ENCODE measurements around the gene RAB1A. TPM values are rescaled to one million over a fixed set of nuclear protein-coding genes. Genes with fewer than 3 reads are reported as not detected.
A peak's percentile ranks its signal among the peaks of the same experiment; 100 is the strongest.

The RAB1A gene
- total and polyA plus RNA-seq, 9 of the 15 experiments (the other 6 are each of a cell fraction or from before 2014, with no cell fraction given) = 43.8 to 163 (median 67.7) TPM

DNA sequence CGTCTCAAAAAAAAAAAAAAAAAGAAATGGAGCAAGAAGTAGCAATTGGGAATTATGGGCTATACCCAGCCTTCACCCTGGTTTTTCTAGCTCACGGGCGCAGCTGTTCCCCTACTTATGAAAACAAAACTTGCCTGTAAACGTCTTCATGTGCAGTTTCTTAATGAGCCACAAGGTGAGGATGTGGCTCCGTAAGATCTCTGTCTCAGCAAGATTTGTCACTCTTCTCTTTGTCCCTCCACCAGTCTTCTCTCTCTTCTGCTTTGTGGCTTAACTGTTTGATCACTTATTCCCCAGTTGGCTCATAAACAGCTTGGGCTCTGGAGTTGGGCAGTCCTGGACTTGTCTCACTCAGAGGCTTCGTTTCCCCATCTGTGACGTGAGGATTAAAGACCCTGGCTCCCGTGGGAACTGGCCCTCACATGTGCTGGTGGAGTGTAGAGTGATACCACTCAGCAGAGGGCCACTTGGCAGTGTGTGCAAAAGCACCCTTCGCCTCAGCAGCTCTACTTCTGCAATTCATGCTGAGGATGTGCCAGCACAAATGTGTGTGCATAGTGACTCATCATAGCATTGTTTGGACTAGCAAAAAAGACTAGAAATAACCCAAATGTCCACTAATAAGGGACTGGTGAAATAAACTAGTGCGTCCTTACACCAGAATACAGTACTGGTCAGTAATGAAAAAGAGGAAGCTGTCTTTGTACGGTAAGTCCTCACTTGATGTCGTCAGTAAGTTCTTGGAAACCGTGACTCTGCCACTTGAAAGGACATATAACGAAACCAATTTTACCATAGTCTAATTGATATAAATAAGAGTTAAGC, 65.0 kb downstream of the RAB1A start (continued):
- no peak for TF ChIP-seq PTBP1 (IDR thresholded peaks at IDR 0.05; ENCODE audit: low read depth, low read length)
- no peak for TF ChIP-seq NFXL1 (CRISPR knock-in tag; IDR thresholded peaks at IDR 0.05)
- no peak for TF ChIP-seq ZNF24 (IDR thresholded peaks at IDR 0.05)
- no peak for TF ChIP-seq MED1 (CRISPR knock-in tag; IDR thresholded peaks at IDR 0.05; ENCODE audit: borderline replicate concordance)
- no peak for TF ChIP-seq HMG20A (CRISPR knock-in tag; conservative IDR thresholded peaks at IDR 0.05)
- TF ChIP-seq ZNF324 (CRISPR knock-in tag; IDR thresholded peaks at IDR 0.05) = no peak
- TF ChIP-seq PCBP2 (IDR thresholded peaks at IDR 0.05; ENCODE audit: low read depth, low read length, poor library complexity, severe bottlenecking) = no peak
- TF ChIP-seq, protein P1, sequence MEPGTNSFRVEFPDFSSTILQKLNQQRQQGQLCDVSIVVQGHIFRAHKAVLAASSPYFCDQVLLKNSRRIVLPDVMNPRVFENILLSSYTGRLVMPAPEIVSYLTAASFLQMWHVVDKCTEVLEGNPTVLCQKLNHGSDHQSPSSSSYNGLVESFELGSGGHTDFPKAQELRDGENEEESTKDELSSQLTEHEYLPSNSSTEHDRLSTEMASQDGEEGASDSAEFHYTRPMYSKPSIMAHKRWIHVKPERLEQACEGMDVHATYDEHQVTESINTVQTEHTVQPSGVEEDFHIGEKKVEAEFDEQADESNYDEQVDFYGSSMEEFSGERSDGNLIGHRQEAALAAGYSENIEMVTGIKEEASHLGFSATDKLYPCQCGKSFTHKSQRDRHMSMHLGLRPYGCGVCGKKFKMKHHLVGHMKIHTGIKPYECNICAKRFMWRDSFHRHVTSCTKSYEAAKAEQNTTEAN (CRISPR knock-in tag; IDR thresholded peaks at IDR 0.05) = no peak
- no peak for TF ChIP-seq HNRNPL (IDR thresholded peaks at IDR 0.05; ENCODE audit: low read depth, low read length)
- TF ChIP-seq XRCC5 (IDR thresholded peaks at IDR 0.05; ENCODE audit: low read depth, low read length) = no peak
- no peak for TF ChIP-seq PPARD (CRISPR knock-in tag; IDR thresholded peaks at IDR 0.05)
- TF ChIP-seq TBP (optimal IDR thresholded peaks at IDR 0.05; ENCODE audit: low read depth, low read length) = peak; percentile 38
- TF ChIP-seq CHD2 (IDR thresholded peaks at IDR 0.05; ENCODE audit: low read depth, low read length) = no peak
- TF ChIP-seq KLF16 (IDR thresholded peaks at IDR 0.05) = peak; percentile 78
- TF ChIP-seq ILF3 (IDR thresholded peaks at IDR 0.05; ENCODE audit: borderline replicate concordance) = no peak
- TF ChIP-seq, protein P2, sequence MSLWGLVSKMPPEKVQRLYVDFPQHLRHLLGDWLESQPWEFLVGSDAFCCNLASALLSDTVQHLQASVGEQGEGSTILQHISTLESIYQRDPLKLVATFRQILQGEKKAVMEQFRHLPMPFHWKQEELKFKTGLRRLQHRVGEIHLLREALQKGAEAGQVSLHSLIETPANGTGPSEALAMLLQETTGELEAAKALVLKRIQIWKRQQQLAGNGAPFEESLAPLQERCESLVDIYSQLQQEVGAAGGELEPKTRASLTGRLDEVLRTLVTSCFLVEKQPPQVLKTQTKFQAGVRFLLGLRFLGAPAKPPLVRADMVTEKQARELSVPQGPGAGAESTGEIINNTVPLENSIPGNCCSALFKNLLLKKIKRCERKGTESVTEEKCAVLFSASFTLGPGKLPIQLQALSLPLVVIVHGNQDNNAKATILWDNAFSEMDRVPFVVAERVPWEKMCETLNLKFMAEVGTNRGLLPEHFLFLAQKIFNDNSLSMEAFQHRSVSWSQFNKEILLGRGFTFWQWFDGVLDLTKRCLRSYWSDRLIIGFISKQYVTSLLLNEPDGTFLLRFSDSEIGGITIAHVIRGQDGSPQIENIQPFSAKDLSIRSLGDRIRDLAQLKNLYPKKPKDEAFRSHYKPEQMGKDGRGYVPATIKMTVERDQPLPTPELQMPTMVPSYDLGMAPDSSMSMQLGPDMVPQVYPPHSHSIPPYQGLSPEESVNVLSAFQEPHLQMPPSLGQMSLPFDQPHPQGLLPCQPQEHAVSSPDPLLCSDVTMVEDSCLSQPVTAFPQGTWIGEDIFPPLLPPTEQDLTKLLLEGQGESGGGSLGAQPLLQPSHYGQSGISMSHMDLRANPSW (CRISPR knock-in tag; IDR thresholded peaks at IDR 0.05) = 0 out of 2 replicates have a peak, but pooled peaks have one; percentile 51
- no peak for TF ChIP-seq ZNF551 (CRISPR knock-in tag; IDR thresholded peaks at IDR 0.05)
- no peak for TF ChIP-seq HCFC1 (IDR thresholded peaks at IDR 0.05; ENCODE audit: low read depth, low read length)
- TF ChIP-seq BRD9 (IDR thresholded peaks at IDR 0.05; ENCODE audit: low read depth, partially characterized antibody) = peak; percentile 75
- TF ChIP-seq, protein P3, sequence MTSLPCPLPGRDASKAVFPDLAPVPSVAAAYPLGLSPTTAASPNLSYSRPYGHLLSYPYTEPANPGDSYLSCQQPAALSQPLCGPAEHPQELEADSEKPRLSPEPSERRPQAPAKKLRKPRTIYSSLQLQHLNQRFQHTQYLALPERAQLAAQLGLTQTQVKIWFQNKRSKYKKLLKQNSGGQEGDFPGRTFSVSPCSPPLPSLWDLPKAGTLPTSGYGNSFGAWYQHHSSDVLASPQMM (CRISPR knock-in tag; IDR thresholded peaks at IDR 0.05) = no peak
- no peak for TF ChIP-seq CBX5 (IDR thresholded peaks at IDR 0.05; ENCODE audit: borderline replicate concordance, low read depth)
- TF ChIP-seq, protein P4, sequence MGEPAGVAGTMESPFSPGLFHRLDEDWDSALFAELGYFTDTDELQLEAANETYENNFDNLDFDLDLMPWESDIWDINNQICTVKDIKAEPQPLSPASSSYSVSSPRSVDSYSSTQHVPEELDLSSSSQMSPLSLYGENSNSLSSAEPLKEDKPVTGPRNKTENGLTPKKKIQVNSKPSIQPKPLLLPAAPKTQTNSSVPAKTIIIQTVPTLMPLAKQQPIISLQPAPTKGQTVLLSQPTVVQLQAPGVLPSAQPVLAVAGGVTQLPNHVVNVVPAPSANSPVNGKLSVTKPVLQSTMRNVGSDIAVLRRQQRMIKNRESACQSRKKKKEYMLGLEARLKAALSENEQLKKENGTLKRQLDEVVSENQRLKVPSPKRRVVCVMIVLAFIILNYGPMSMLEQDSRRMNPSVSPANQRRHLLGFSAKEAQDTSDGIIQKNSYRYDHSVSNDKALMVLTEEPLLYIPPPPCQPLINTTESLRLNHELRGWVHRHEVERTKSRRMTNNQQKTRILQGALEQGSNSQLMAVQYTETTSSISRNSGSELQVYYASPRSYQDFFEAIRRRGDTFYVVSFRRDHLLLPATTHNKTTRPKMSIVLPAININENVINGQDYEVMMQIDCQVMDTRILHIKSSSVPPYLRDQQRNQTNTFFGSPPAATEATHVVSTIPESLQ (CRISPR knock-in tag; IDR thresholded peaks at IDR 0.05) = no peak
- no peak for TF ChIP-seq TAF15 (IDR thresholded peaks at IDR 0.05; ENCODE audit: low read depth, low read length)

Measured in K562 (cell line).